DMS114 treated with DMSO at 0.1 percent for 48 hours (cell line): ENCODE measurements around the gene TMEM72.
A peak's percentile ranks its signal among the peaks of the same experiment; 100 is the strongest.
"Not testable (repeated sequence)": the region's sequence is repeated elsewhere in the genome, so short reads cannot be mapped to it uniquely, and the experiment has no call there.

ENCODE experiments used
- DNase-seq: peaks from one replicate; lab custom pipeline; 2025; ENCODE audit not compliant: unreplicated experiment; lab: John Stamatoyannopoulos, UW

TMEM72 gene

DNA sequence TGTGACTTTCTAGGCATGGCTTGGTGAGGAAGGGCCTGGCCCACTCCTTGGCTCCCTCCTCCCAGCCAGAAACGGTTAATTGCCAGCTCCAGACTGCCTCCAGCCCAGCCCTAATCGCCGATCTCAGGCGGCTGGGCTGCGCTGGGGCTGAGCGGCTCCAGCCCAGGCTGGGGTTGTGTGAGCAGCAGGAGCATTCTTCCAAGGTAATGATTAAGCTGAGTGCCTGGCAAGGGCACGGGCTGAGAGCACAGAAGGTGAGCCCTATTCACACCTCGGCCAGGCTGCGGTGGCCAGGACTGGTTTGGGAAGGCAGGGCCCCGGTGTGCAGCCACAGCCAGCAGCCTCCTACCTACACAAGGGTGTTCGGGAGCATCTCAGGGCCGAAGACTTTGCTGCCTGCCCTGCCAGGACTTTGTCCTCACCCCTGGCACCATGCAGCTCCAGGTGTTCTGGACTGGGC, at the start of gene TMEM72:
Gene TMEM72 (plus strand): TSS at position 257 of the 460 bp plus-strand sequence. CDS start 176 bp downstream, at position 433.
- no peak for DNase-seq

DNA sequence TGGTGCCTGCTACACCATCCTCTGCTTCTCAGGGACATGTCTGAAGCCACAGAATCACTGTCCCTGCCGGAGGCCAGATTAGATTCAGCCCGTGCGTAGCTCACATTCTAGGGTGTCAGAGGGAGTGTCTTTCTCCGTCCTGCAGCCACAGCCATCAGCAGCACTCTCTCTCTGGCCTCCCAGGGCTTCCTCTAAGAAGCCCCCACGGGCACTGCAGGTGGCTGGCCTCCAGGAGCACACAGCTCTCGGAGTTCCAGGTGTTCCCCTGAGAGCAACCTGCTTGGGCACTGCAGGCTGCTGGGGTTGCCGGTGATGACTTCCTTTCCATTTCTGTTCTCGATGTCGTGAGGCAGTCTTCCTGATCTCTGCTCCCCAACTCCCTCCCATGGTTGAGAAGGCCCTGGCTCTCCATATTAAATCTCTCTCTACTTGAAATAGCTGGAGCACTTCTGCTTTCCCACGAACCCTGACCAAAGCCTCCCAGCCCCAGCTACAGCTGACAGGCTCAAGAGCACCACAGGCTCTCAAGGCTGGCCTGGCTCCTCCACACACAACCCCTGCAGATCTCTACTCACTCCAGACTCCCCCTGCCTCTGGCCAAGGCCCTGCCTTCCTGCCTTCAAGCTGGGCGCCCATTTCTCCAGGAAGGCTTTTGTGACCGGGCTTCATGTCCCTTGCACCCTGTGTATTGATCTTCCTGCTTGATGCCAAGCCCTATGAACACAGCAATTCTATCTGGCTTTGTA, 49.0 kb upstream of the TMEM72 start:
- no peak for DNase-seq

DNA sequence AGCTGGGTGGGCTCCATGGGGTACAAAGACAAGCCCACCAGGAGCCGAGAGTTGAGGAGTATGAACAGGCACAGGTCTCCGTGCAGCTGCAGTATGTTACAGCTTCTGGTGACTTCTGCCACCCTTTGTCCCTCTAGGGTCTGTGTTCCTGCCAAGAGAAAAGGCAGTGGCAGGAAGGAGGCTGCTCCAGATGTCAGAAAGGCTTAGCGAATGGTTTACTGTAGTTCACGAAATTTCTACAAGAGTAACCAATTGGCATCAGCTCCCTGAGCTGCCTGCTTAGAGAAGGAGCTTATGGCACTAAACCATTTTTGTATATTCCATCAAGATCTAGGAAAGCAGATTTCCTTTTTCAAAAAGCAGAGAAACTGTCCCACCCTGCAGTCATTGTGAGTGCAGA, 48.2 kb upstream of the TMEM72 start:
- DNase-seq = no peak

DNA sequence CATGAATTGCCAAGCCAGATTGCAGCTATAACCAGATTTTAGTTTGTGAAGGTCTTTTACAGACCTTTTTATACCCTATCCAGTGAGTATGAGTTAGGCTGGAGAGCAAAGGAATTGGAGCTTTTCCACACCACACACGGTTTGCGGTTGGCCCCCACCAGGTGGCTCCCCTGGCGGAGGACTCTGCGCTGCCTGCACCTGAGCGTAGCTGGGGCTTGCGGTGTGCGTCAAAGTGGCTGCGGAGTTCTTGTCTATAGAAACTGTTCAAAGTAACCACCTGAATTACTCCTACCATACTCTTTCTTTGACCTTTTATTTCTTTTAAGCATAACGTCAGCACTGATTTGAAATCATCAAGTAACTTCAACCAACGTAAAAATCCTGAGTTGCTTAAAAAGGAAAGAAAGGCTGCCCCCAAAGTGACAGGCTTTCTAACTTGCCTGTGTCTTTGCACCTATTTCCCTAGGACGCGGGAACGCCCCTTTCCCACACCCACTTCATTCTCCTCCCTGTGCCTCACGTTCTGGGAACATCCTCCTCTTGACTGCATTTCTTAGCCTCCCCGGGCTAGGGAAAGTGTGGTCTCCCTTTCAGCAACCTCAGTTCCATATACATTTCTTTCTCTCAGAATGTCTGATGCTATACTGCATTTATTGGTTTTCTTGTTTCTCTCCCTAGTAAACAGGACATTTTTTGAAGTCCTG, 47.6 kb upstream of the TMEM72 start:
- no peak for DNase-seq

DNA sequence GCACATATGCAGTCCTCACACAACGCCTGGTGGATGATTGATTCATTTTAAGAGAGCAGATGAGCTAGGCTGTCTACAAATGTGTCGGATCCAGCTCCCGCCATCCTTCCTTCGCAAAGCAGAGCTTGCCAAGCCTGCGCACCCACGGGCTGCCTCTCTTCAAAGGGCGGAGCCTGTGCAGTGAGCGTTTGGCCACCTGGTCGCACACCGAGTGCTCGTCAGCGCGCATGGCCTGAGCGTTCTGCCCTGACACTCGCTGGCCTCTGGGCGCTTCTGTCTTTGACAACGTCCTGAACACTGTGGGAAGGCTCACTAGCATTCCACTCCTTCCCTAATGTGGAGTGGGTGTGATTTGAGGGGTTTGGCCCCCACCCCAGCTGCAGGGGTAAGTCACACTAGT, 47.1 kb upstream of the TMEM72 start:
- no peak for DNase-seq

DNA sequence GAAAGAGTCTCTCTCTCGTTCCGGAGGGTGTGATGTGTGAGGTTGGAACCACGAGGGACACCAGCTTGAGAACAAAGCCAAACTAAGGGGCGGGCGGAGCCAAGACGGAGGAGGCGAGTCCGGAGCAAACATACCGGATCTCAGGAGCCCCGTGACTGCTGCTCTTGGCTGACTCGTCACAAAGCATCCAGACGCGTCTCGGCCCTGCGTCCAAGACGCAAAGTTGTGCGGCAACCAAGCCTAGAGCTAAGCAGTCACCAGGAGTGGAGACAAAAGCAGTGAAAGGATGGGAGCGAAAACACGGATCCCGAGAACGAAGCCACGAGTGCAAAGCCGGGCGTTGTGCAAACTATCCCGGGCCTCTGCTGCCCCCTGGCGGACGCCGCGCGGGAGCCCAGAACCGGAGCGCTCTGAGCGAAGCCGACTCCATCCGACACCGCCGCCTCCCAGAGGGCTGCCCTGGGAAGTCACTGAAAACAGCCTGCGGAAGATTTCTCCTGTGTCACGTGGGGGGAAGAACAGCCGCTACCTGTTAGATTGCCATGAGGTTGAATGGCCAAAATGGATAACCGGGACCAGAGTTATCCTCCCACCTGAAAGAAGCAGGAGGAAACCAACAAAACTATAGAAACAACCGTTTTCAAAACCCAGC, 46.4 kb upstream of the TMEM72 start:
- DNase-seq = peak; percentile 81

DNA sequence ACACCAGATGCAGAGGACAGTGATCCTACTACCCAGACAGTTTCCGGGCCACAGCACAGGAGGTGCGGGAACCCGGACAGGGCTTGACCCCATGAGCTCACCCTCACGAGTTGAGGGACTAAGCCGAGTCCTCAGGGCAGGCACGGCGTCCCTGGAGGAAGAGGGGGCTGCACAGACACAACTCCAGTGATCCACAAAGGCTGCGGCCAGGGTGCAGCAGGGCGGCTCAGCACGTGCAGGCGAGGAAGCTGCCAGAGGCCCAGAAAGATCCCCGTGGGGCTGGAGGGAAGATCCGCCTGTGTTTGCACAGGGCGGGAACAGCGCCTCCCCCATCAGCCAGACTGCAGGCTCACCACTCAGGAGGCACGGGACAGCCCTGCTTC, 45.9 kb upstream of the TMEM72 start:
- no peak for DNase-seq

DNA sequence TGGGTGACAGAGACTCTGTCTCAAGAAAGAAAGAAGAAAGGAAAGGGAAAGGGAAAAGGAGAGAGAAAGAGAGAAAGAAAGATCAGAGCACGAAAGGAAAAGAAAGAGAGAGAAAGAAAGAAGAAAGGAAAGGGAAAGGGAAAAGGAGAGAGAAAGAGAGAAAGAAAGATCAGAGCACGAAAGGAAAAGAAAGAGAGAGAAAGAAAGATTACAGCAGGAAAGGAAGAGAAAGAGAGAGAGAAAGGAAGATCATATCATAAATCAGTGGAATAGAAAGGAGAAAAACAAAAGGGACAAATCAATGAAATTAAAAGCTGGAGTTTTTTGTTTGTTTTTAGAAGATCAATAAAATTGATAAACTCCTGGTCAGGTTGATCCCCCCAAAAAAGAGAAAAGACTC, 44.8 kb upstream of the TMEM72 start:
- DNase-seq = not testable (repeated sequence)

DNA sequence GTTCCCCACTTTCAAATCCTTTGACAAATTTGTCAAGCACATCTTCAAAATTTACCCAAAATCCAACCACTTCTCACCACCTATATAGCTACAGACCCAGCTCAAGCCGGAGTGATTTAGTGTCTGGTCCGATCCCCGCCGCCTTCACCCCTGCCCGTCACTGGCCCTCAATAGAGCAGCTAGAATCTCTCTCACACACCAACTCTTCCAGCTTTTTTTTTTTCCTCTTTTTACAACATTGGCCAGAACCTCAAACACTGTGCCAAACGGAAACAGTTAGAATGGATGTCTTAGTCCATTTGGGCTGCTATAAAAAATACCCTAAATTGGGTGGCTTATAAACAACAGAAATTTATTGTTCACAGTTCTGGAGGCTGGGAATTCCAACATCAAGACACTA, 41.1 kb upstream of the TMEM72 start:
- DNase-seq = no peak

DNA sequence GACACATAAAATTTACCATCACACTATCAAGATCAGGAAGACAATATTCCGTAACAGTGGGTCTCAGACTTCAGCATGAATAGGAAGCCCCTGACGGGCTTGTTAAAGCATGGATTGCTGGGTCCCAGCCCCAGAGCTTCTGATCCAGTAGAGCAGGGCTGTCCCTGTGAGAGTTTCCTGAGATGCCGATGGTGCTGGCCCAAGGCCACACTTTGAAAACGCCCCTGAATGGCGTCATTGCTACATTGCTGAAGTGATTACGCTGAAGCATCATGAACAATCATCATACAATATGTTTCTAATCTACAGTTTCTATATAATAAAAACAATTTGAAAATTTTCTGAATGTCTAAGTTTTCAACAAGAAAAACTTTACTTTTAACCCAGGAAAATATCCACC, 38.0 kb upstream of the TMEM72 start:
- DNase-seq = no peak

DNA sequence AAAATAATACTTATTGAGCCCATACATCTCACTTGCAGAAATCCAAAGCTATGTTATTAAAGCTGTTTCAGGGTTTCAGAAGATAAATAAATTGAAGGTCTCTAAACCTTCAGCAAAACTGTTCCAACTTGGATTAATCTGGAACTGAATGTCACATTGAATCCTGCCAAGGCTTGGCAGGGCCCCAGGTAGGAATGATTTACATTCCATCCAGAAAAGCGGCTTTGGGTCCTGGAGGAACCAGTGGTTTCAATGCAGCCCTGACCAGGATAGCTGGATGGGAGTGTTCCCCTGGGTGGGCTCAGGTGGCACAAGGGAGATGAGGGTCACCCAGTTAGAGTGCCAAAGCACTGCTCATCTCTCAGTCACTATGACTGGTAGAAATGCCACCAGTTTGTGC, 37.0 kb upstream of the TMEM72 start:
- DNase-seq = no peak

DNA sequence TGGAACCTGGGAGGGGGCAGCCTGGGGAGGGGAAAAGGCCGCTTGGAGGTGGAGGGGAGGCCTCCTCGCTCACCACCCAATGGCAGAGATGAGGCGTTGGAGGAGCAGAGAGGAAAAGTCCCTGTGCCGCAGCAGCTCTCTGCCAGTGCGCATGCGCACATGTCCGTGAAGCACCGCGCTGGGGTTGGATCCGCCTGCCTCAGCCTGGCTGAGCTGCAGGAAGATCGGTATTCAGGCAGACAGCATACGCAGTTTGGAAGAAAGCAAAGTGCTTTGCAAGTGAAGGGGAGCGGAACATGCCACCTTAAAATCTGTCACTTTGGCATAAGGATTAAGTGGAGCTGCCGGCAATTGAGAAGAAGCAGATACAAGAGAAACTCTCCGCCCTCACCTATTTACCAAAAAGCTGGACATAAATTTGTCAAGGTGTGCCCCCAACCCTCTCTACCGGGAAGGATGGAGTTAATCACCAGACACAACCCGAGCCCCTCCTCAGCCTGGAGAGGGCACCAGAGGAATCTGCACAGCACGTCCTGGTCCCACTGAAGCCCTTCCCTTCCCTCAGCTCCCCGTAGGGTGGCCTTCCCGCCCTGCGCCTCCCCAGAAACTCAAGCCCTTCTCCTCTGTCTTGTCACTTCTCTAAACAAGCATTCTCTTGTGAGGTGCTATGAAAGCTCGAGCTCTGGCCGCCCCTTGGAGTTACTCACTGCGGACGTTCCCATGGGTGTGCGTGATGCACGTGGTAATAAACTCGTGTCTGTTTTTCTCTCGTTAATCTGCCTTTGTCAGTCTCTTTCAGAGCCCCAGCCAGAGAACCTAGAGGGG, 32.2 kb upstream of the TMEM72 start:
- DNase-seq = peak; percentile 89

DNA sequence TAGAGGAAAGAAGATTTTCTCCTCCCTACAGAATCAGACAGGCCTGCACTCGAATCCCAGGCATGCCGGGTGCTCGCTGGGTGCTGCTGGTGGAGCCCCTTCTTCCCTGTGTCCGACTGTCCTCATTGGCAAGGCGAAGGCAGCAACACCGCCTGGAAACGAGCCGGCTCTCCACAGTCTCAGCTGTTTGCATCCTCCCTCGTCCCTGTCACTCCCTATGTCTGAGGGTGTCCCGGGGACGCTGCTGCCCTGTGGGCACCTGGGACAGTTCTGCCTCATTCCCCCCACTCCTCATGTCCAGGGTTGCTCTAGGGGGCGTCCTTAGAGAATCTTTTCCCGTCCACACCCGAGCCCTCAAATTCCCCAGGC, 31.6 kb upstream of the TMEM72 start:
- no peak for DNase-seq

DNA sequence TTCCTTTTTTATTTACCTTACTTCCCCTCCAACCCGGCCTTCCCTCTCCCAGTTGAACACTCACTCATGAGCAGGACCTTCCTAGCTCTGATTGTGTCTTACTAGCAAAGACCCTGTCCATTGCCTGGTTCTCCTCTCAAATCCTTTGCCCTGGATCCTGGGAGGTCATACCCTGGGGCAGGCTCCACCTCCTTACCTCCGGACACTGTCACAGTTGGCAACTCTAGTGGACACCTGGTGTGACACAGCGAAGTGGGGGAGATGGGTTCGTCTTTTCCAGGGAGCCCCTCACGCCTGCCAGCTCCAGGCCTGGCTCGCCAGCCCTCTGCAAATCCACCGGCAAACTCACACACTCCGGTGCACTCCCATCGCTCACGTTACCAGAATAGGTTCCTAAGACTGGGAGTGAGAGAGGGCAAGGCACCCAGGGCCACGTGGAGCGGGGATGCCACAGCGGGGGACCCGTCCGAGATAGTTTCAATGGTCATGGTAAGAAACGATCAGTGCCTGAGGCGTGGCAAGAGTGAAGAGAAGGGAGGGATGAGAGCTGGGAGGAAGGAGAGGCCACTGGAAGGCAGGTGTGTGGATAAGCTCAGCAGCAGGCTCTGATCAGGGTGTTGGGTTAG, 30.9 kb upstream of the TMEM72 start:
- DNase-seq = no peak

DNA sequence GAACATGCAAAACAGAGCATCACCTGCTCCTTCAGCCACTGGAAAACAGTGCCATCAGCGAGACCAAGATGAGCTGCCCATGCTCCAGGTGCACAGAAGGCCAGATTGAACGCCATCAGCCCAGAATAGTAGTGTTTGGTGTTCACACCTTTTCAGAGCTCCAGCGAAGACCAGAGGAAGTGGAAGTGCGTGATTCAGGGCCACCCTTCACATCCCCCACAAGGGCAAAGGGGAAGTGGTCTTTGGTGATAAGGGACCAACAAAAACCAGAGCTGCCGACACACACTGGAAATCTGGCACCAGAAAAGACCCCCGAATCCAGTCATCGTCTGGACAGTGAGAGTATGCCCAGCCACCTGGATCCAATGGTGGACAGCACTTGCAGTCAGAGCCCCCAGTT, 29.5 kb upstream of the TMEM72 start:
- no peak for DNase-seq

DNA sequence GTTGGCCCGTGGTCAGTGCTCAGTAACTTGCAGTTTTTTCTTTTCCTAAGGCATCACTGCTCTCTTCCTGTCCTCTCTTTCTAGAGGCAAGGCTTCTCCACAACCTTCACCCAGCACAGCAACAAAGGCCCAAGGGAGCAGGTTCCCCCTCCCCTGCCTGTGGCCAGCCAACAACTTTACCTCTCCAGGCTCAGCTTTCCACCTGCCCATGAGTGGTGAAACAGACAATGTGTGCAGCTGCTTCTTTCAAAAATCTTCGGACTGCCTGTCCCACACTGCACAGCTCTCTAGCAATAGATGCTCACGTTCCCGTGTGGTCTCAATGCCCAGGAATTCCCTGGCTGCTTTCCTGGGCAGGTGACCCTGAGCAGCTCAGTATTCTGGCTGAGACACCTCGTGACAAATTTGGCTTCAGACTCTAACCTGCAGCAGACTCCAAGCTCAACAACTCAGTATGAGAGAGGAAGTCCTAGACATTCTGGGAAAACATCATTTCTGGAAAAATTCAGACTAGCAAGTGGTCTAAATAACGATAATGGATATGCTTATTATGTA, 28.9 kb upstream of the TMEM72 start:
- DNase-seq = no peak

DNA sequence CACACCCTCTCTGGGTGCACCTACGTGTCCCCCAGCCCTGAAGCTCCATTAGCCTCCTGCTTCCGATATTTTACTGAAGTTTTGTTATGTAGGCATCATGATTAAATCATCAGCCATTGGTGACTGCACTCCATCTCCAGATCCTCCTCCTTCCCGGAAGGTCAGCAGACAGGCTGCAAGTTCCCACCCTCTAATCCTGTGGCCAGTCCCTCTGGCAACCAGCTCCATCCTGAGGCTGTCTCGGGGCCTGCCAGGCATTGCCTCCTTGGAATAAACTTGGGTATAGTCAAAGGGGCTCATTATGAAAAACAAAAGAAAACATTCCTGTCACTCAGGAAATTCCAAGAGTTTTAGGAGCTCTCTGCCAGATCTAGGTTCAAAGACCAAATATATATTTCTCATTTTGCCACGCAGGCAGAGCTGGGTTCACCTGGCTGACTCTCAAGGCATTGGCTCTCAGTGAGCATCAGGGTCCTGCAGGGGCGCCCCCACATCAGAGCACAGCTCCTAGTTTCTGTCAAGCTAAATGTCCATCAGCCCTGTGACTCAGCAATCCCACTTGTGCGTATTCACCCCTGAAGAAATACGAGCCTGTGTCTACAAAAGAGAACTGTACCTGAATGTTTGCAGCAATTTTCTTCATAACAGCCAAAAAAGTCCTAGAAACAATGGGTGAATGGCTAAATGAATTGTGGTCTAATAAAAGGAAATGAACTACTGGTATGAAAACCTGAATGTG, 27.4 kb upstream of the TMEM72 start:
- DNase-seq = no peak

DNA sequence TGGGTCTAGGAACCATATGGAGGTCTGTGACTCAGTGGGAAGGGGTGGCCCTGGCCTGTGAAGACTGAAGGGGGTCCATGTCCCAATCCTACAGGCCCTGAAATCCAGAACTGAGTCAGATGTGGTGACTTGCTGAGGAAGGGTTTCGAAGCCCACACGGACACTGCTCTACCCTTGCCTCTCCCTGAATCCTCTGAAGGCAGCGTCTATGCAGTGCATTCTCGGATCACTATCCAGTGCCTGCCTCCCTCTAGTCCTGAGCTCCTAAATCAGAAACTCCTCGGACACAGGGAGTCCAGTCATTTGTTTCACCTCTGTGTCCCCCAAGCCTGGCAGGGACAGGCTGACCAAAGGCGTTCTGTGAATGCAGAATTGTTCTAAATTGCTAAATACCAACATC, 25.4 kb upstream of the TMEM72 start:
- no peak for DNase-seq

DNA sequence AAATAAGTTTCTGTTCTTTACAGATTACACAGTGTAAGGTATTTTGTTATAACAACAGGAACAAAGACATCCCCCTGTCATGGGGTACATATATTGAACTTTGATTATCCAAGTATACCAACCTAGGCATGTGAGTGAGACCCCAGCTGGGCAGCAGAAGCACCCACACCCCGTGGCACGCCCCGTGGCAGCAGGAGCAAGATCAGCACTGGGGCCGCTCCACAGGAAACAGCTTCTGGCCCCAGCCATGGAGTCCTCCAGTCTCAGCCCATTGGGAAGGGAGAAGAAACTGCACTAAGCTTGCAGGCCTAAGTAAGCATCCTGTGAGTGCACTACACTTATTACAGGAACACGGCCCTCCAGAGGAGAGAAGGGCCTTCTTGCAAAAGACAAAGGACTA, 24.2 kb upstream of the TMEM72 start:
- DNase-seq = no peak

DNA sequence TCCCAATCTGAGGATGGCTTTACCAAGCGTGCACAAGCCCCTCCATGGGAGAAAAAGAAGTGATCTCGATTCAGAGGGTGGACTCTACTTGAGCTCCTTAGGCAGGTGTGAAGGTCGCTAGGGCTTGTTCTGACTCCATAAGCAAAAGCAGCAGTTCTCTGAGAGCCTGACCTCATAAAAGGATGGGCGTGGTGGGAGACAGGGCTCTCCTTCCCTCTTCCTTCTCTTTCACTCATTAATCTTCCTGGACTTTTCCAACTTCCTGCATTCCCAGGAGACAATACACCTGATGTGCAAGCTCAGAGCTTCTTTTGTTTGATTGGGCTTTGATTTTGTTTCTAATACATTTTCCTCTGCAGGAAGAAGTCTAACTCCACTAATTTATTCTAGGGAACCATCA, 22.3 kb upstream of the TMEM72 start:
- no peak for DNase-seq
